Measurements from ENCODE around the gene GNRH2. TPM values are rescaled to one million over a fixed set of nuclear protein-coding genes. Genes with fewer than 3 reads are reported as not detected.
"Not testable (repeated sequence)": the region's sequence is repeated elsewhere in the genome, so short reads cannot be mapped to it uniquely, and the experiment has no call there.

The GNRH2 gene, protein sequence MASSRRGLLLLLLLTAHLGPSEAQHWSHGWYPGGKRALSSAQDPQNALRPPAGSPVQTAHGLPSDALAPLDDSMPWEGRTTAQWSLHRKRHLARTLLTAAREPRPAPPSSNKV
- polyA plus RNA-seq: not detected

GRCh38 chr20:3043322-3043721, at the start of gene GNRH2:
TSS of gene GNRH2 (plus strand) at chr20:3043622. CDS start at chr20:3044415, 793 bp downstream.
- Mint-ChIP-seq H3K4me1 (peaks cover 16% of the 10 kb centered on the region in 2 donors), H3K9me3 (no peaks in the 10 kb centered on the region), H3K27me3 (ENCODE audit: low read depth in 3 of 3) (peaks cover 6 to 16% (median 7%) of the 10 kb centered on the region in 3 donors), H3K4me3 (peak within 1 kb of the TSS in 2 of 5 donors; percentile 18), H3K27ac (peak within 1 kb of the TSS; percentile 42 to 87 (median 66)), H3K36me3 (peaks cover 5 to 18% (median 10%) of the 10 kb centered on the region in 3 donors)
- DNase-seq: no peak

- Mint-ChIP-seq H3K4me1 (peaks cover 0 to 4% of the 10 kb centered on the region in 2 donors), H3K27ac (peak overlapping the region in 2 of 6 donors; percentile 78 to 79), H3K36me3 (peaks cover 12 to 38% (median 21%) of the 10 kb centered on the region in 3 donors), H3K9me3 (no peaks in the 10 kb centered on the region), H3K4me3 (no peak overlapping the region), H3K27me3 (ENCODE audit: low read depth in 3 of 3) (peaks cover 2 to 6% (median 2%) of the 10 kb centered on the region in 3 donors)
- DNase-seq: no peak
These were observed 47.6 kb upstream of the GNRH2 start for GRCh38 chr20:2995796-2996195.

DNA sequence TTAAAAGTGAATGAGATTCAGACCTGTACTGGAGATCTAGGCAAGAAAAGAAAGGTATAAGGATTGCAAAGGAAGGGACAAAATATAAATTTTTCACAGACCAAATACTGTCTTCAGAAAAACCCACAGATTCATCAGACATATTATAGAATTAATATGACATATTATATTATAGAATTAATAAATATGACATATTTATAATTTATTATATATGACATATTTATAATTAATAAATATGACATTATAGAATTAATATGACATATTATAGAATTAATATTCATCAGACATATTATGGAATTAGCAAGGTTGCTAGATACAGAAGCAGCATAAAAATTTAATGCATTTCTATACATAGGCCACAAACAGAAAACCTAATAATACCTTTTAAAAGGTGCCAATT, 44.7 kb upstream of the GNRH2 start:
- no peak overlapping the region for H3K4me3 Mint-ChIP-seq
- H3K27me3 Mint-ChIP-seq (ENCODE audit: low read depth in 3 of 3): peaks cover 2 to 4% (median 4%) of the 10 kb centered on the region in 3 donors
- peaks cover 5 to 22% (median 6%) of the 10 kb centered on the region in 3 donors for H3K36me3 Mint-ChIP-seq
- H3K9me3 Mint-ChIP-seq: no peaks in the 10 kb centered on the region
- peak overlapping the region in 2 of 6 donors; percentile 62 to 64 for H3K27ac Mint-ChIP-seq
- no peak for DNase-seq
- H3K4me1 Mint-ChIP-seq: peaks cover 2 to 6% of the 10 kb centered on the region in 2 donors

DNA sequence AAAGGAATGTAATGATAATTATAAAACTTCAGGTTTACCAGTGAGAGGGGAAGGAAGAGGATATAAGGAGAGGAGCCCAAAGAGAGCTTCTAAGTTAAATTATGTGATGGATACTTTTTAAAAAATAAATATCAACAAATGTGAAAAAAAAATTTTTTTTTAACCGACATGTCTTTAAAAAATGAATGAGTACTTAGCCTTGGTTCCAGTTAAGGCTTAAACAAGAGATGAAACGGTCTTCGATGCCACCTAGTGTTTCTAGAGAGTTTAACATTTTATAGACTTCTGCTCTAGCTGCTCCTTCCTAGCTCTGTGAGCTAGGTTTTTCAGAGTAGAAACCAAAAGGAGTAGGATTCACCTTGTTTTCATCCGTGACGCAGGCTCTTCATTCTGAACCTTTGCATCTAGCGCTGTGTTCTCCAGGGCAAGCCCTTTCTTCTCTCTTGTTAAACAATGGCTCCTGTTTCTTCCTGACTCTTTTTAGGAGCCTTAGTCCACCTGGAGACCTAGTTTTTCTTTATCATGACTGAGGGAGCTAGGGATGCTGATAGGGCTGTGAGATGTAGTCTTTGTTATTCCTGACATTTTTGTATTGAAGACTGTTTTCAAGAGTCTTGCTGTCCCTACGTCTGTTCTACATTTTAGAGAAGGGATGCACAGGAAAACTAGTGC, 42.4 kb upstream of the GNRH2 start:
- peaks cover 2 to 21% (median 6%) of the 10 kb centered on the region in 3 donors for H3K36me3 Mint-ChIP-seq
- H3K4me3 Mint-ChIP-seq: no peak overlapping the region
- H3K4me1 Mint-ChIP-seq: peaks cover 2 to 6% of the 10 kb centered on the region in 2 donors
- peak overlapping the region in 5 of 6 donors; percentile 14 to 64 (median 43) for H3K27ac Mint-ChIP-seq
- DNase-seq: peak; percentile 19 to 64 (median 28)
- no peaks in the 10 kb centered on the region for H3K9me3 Mint-ChIP-seq
- peaks cover 2 to 6% (median 3%) of the 10 kb centered on the region in 3 donors for H3K27me3 Mint-ChIP-seq (ENCODE audit: low read depth in 3 of 3)

DNA sequence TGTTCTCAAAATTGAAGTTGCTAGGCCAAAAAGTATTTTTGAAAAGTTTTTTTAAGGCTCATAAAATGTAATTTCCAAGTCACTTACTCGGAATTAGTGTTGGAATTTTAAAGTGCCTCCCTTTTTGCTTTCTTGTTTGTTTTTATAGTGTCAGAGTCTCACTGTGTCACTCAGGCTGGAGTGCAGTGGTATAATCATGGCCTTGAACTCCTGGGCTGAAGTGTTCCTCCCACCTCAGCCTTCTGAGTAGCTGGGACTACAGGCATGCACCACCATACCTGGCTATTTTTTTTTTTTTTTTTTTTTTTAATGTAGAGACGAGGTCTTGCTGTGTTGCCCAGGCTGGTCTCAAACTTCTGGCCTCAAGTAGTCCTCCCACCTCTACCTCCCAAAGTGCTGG, 40.0 kb upstream of the GNRH2 start:
- no peak for DNase-seq
- peaks cover 14 to 33% (median 21%) of the 10 kb centered on the region in 3 donors for H3K36me3 Mint-ChIP-seq
- peaks cover 2 to 4% (median 3%) of the 10 kb centered on the region in 3 donors for H3K27me3 Mint-ChIP-seq (ENCODE audit: low read depth in 3 of 3)
- H3K27ac Mint-ChIP-seq: no peak overlapping the region
- no peaks in the 10 kb centered on the region for H3K9me3 Mint-ChIP-seq
- H3K4me1 Mint-ChIP-seq: peaks cover 2 to 6% of the 10 kb centered on the region in 2 donors
- no peak overlapping the region for H3K4me3 Mint-ChIP-seq

DNA sequence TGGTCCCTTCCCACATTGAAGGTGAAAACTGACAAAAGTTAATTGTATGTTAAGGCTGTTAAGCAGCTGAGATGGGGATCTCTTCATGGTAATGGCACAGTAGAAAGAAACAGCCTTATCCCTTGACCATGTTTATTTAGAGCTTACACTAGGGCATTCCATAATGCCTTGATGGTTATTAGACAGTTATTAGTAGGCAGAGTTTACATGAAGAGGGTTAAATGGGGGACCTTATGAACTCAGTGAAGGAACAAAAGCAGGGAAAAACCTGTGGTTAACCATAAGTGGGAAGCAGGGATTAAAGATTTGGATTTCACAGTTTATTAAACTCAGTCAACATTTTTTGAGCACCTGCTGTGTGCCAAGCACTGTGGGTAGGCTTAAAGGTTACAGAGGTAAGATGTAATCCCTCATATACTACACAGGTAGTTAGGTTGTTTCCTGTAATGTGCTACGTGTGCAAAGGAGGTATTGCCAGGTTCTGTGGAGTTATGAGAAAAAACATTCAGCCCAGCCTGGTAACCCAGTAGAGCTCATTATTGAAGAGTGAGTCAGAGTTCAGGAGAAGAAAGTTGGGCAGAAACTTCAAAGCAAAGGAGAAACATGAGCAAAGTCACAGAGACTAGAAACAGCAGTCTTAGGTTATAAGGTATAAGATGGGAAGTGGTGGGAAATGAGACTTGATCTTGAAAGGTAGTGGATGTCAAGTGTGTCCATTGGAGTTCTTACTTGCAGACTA, 32.3 kb upstream of the GNRH2 start:
- Mint-ChIP-seq H3K9me3 (no peaks in the 10 kb centered on the region), H3K27ac (peak overlapping the region in 3 of 6 donors; percentile 40 to 55 (median 42)), H3K36me3 (peaks cover 16 to 39% (median 32%) of the 10 kb centered on the region in 3 donors), H3K27me3 (ENCODE audit: low read depth in 3 of 3) (peaks cover 0 to 5% (median 3%) of the 10 kb centered on the region in 3 donors), H3K4me1 (no peaks in the 10 kb centered on the region), H3K4me3 (no peak overlapping the region)
- no peak for DNase-seq

- Mint-ChIP-seq H3K36me3 (peaks cover 16 to 42% (median 32%) of the 10 kb centered on the region in 3 donors), H3K27ac (peak overlapping the region in 2 of 6 donors; percentile 34 to 55), H3K4me1 (no peaks in the 10 kb centered on the region), H3K27me3 (ENCODE audit: low read depth in 3 of 3) (peaks cover 0 to 5% (median 3%) of the 10 kb centered on the region in 3 donors), H3K4me3 (no peak overlapping the region), H3K9me3 (no peaks in the 10 kb centered on the region)
- DNase-seq: no peak
These were observed 31.7 kb upstream of the GNRH2 start for GRCh38 chr20:3011752-3012151.

GRCh38 chr20:3013771-3014170, 29.7 kb upstream of the GNRH2 start:
- Mint-ChIP-seq H3K4me1 (no peaks in the 10 kb centered on the region), H3K9me3 (no peaks in the 10 kb centered on the region), H3K4me3 (no peak overlapping the region), H3K27me3 (ENCODE audit: low read depth in 3 of 3) (peaks cover 0 to 5% (median 3%) of the 10 kb centered on the region in 3 donors), H3K36me3 (peaks cover 9 to 38% (median 29%) of the 10 kb centered on the region in 3 donors), H3K27ac (no peak overlapping the region)
- no peak for DNase-seq

DNA sequence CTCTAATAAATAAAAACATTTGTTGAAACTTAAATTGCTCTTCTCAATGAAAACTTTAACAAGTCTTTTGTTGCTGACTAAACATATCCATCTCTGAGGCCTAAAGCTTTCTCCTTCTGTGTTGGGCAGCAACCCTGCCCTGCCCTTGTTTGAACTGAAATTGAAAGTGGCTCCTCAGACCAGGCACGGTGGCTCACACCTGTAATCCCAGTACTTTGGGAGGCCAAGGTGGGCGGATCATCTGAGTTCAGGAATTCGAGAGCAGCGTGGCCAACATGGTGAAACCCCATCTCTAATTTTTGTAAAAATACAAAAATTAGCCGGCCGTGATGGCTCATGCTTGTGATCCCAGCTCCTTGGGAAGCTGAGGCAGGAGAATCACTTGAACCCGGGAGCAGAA, 29.2 kb upstream of the GNRH2 start:
- no peak for DNase-seq
- H3K27ac Mint-ChIP-seq: no peak overlapping the region
- H3K36me3 Mint-ChIP-seq: peaks cover 9 to 34% (median 25%) of the 10 kb centered on the region in 3 donors
- no peak overlapping the region for H3K4me3 Mint-ChIP-seq
- no peaks in the 10 kb centered on the region for H3K4me1 Mint-ChIP-seq
- no peaks in the 10 kb centered on the region for H3K9me3 Mint-ChIP-seq
- H3K27me3 Mint-ChIP-seq (ENCODE audit: low read depth in 3 of 3): peaks cover 0 to 5% (median 3%) of the 10 kb centered on the region in 3 donors

GRCh38 chr20:3014662-3015061, 28.8 kb upstream of the GNRH2 start:
- Mint-ChIP-seq H3K4me3 (no peak overlapping the region), H3K4me1 (no peaks in the 10 kb centered on the region), H3K36me3 (peaks cover 9 to 30% (median 20%) of the 10 kb centered on the region in 3 donors), H3K9me3 (no peaks in the 10 kb centered on the region), H3K27me3 (ENCODE audit: low read depth in 3 of 3) (peaks cover 0 to 3% (median 2%) of the 10 kb centered on the region in 3 donors), H3K27ac (peak overlapping the region in 1 of 6 donors; percentile 73)
- no peak for DNase-seq

GRCh38 chr20:3015302-3015701, 28.1 kb upstream of the GNRH2 start:
- H3K36me3 Mint-ChIP-seq: peaks cover 9 to 30% (median 19%) of the 10 kb centered on the region in 3 donors
- H3K4me1 Mint-ChIP-seq; H3K9me3 Mint-ChIP-seq; H3K27me3 Mint-ChIP-seq (ENCODE audit: low read depth in 3 of 3); DNase-seq; H3K4me3 Mint-ChIP-seq; H3K27ac Mint-ChIP-seq: not testable (repeated sequence)

GRCh38 chr20:3021327-3021726, 22.1 kb upstream of the GNRH2 start:
- H3K27me3 Mint-ChIP-seq (ENCODE audit: low read depth in 3 of 3): peaks cover 0 to 6% (median 2%) of the 10 kb centered on the region in 3 donors
- DNase-seq: no peak
- peaks cover 17 to 61% (median 27%) of the 10 kb centered on the region in 3 donors for H3K36me3 Mint-ChIP-seq
- peak overlapping the region in 1 of 6 donors; percentile 53 for H3K27ac Mint-ChIP-seq
- no peak overlapping the region for H3K4me3 Mint-ChIP-seq
- no peaks in the 10 kb centered on the region for H3K4me1 Mint-ChIP-seq
- no peaks in the 10 kb centered on the region for H3K9me3 Mint-ChIP-seq

GRCh38 chr20:3021777-3022176, 21.6 kb upstream of the GNRH2 start:
- Mint-ChIP-seq H3K27ac (peak overlapping the region in 4 of 6 donors; percentile 25 to 60 (median 53)), H3K36me3 (peaks cover 21 to 61% (median 27%) of the 10 kb centered on the region in 3 donors), H3K9me3 (no peaks in the 10 kb centered on the region), H3K4me1 (no peaks in the 10 kb centered on the region), H3K27me3 (ENCODE audit: low read depth in 3 of 3) (peaks cover 0 to 7% (median 2%) of the 10 kb centered on the region in 3 donors), H3K4me3 (no peak overlapping the region)
- DNase-seq: no peak

All from immature natural killer cell (primary cell).